ENCODE results near the gene PSTPIP1.

The PSTPIP1 gene

GRCh38 chr15:77074350-77074749 lies 79.4 kb downstream of the PSTPIP1 start:
- DNase-seq = no peak

GRCh38 chr15:77075528-77075927 lies 80.6 kb downstream of the PSTPIP1 start:
- DNase-seq = no peak

- DNase-seq = no peak
These were observed 81.5 kb downstream of the PSTPIP1 start for GRCh38 chr15:77076323-77076915.

GRCh38 chr15:77081971-77082370 lies 87.0 kb downstream of the PSTPIP1 start:
- no peak for DNase-seq

GRCh38 chr15:77083381-77084160 lies 88.6 kb downstream of the PSTPIP1 start:
- peak; percentile 94 for DNase-seq

- DNase-seq = no peak
These were observed 89.5 kb downstream of the PSTPIP1 start for GRCh38 chr15:77084436-77084835.

GRCh38 chr15:77085297-77085696 lies 90.4 kb downstream of the PSTPIP1 start:
- DNase-seq = no peak
